Stimulated activated memory B cell treated with anti-CD40 and anti-IgM and Interleukin-4, amounts not matched to agents 10 μg/mL and 1 μg/mL and 100 μg/mL, for 72 hours (primary cell): ENCODE results near the gene SUPT4H1.
A peak's percentile ranks its signal among the peaks of the same experiment; 100 is the strongest.

Experiments used
- ATAC-seq: fragments of 150-1000 bp; cut with Tn5 transposase; 2 replicates; pipeline ENCODE4 v1.10.0; 2021
- H3K27ac Mint-ChIP-seq: one replicate; pipeline ENCODE4 v1.8.0; 2022; ENCODE audit warnings: mild to moderate bottlenecking, mixed read lengths
- H3K27me3 Mint-ChIP-seq: one replicate; pipeline ENCODE4 v1.8.0; 2022; ENCODE audit warnings: mixed read lengths
- H3K36me3 Mint-ChIP-seq: one replicate; pipeline ENCODE4 v1.8.0; 2022; ENCODE audit warnings: mixed read lengths
- H3K4me1 Mint-ChIP-seq: one replicate; pipeline ENCODE4 v1.8.0; 2022; ENCODE audit warnings: mixed read lengths
- H3K4me3 Mint-ChIP-seq: one replicate; pipeline ENCODE4 v1.8.0; 2022; ENCODE audit warnings: mild to moderate bottlenecking, moderate library complexity, mixed read lengths
- H3K9me3 Mint-ChIP-seq: one replicate; pipeline ENCODE4 v1.8.0; 2022; ENCODE audit warnings: mixed read lengths

The SUPT4H1 gene

GRCh38 chr17:58358408-58359172 lies 6.6 kb upstream of the SUPT4H1 start:
- no peak for ATAC-seq
- H3K4me1 Mint-ChIP-seq = no peaks in the 10 kb centered on the region
- no peaks in the 10 kb centered on the region for H3K9me3 Mint-ChIP-seq
- H3K36me3 Mint-ChIP-seq = no peaks in the 10 kb centered on the region
- H3K27me3 Mint-ChIP-seq = no peaks in the 10 kb centered on the region
- H3K27ac Mint-ChIP-seq = no peak overlapping the region
- no peak overlapping the region for H3K4me3 Mint-ChIP-seq

DNA sequence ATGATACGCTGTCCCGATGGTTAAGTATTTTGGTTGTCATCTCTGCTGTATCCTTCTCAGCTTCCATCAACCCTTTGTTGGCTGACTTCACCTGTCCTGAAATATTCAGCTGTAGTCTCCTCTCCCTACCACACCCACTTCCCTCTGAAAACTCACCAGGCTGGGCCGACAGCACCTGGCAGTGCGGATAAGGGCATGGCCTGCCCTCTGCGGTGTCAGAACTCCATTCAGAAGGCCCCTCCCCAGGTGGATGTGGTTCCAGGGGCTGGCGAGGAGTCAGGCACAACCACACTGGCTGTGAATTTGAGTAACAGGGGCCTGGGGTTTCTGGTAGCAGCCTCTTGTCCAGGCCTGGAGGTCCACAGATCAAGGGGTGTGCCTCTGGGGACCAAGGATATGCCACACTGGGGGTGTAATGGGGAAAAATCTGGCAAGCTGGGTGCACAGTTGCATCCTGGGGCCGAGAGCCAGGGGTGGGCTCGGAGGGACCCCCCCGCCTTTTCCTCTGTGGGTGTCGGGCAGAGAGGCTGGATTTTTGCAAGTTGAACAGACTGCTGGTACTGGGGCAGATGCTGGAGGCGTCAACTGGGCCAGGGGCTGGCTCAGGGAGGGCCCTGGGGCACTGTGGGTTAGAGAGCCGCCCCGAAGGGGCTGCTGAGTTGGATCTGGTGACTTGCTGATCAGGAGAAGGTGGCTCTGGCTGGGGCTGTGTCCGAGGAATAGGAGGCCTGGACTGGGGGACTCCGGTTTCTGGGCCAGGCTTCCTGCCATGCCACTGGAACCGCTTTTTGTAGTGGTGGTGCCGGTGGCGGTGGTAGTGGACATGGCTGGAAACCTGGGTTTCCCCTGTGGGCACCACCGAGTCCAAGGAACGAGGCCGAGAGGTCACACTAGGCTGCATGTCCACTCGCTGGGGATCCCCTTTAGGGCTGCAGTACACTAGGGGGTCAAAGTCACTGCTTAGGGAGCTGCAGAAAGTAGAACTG lies 5.6 kb upstream of the SUPT4H1 start:
- ATAC-seq = no peak
- Mint-ChIP-seq H3K27ac (no peak overlapping the region), H3K4me3 (no peak overlapping the region), H3K36me3 (no peaks in the 10 kb centered on the region), H3K27me3 (no peaks in the 10 kb centered on the region), H3K4me1 (peaks cover 9% of the 10 kb centered on the region), H3K9me3 (no peaks in the 10 kb centered on the region)

GRCh38 chr17:58356231-58356630 lies 4.2 kb upstream of the SUPT4H1 start:
- Mint-ChIP-seq H3K9me3 (no peaks in the 10 kb centered on the region), H3K27ac (no peak overlapping the region), H3K4me3 (no peak overlapping the region), H3K36me3 (peaks cover 9% of the 10 kb centered on the region), H3K27me3 (no peaks in the 10 kb centered on the region), H3K4me1 (peaks cover 18% of the 10 kb centered on the region)
- ATAC-seq = no peak

- Mint-ChIP-seq H3K4me1 (peaks cover 24% of the 10 kb centered on the region), H3K36me3 (peaks cover 12% of the 10 kb centered on the region), H3K27ac (no peak overlapping the region), H3K4me3 (no peak overlapping the region), H3K27me3 (no peaks in the 10 kb centered on the region), H3K9me3 (no peaks in the 10 kb centered on the region)
- no peak for ATAC-seq
These were observed 2.7 kb upstream of the SUPT4H1 start for GRCh38 chr17:58354541-58355216.

DNA sequence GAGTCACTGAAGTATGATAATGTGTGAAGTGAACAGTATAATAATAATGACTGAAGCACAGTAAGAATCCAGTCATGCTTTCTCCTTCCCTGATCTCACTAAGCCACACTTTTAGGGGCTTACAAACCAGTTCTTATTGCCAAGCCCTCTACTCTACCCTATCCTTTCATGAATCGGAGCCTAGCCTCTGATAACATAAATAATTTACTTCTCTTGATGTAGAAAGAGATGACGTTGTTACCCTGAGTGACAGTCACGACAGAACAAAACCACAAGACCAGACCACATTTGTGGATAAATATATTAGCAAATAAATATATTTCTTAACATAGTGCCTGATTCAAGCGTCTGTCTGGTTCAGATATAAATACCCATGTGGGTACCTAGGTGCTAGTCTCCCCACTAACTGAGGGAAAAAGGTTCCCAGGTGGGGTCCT lies 1.4 kb upstream of the SUPT4H1 start:
- Mint-ChIP-seq H3K36me3 (peaks cover 23% of the 10 kb centered on the region), H3K9me3 (no peaks in the 10 kb centered on the region), H3K27me3 (no peaks in the 10 kb centered on the region), H3K27ac (peak overlapping the region; percentile 95), H3K4me1 (peaks cover 35% of the 10 kb centered on the region), H3K4me3 (peak overlapping the region; percentile 100)
- ATAC-seq = no peak

DNA sequence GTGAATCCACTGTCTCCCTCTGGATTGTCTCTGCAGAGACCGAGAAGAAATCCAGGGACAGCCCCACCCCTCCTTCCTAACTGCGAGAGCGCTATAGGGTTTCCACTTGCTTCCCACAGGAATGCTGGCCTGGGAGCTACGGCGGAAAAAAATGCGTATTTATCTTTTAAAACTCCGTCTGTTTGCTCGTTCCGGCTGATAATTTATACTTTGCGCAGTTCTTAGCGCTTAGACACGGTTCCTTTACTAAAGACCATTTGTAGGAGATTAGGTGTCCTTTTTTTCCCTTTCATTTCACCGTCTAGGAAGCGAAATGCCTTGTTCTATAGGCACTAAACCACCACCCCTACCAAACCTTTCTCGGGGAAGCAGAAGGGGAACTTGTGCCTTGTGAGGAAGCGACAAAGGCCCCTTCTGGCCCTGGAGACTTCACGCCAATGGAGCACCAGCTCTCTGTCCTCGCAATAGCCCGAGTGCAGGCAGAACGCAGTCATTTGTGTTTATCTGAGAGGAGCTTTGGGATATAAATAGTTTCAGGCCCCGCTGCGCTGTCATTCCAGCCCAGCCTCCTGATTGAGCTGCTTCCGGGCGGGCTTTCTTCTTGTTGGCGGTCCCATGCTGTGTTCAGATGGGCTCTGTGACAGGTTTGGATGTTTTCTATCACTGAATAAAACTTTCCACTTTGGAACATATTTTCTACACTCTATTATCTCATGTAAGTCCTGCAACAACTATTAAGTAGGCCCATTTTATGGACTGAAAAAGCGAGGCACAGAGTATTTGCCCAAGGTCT lies 791 bp upstream of the SUPT4H1 start:
- peaks cover 38% of the 10 kb centered on the region for H3K4me1 Mint-ChIP-seq
- peak overlapping the region; percentile 100 for H3K4me3 Mint-ChIP-seq
- H3K9me3 Mint-ChIP-seq = no peaks in the 10 kb centered on the region
- H3K27me3 Mint-ChIP-seq = no peaks in the 10 kb centered on the region
- peak; percentile 41 for ATAC-seq
- H3K27ac Mint-ChIP-seq = peak overlapping the region; percentile 95
- peaks cover 29% of the 10 kb centered on the region for H3K36me3 Mint-ChIP-seq

DNA sequence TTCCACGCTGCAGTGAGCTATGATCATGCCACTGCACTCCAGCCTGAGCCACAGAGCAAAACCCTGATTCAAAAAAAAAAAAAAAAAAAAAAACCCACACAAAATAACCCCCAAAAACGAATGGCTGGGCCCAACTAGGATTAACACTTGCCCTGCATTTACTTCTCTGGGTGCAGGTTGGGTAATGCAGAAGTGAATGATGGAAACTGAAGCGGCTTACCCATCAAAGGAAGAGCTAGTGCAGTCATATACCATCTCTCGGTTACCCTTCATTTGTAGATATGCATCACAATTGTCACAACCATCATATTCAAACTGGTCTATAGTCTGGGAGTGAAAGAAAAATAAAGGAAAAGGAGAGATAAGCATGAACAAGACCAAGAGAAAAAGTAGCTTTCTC lies 819 bp downstream of the SUPT4H1 start:
- Mint-ChIP-seq H3K36me3 (peaks cover 45% of the 10 kb centered on the region), H3K4me1 (peaks cover 52% of the 10 kb centered on the region), H3K27me3 (no peaks in the 10 kb centered on the region), H3K4me3 (peak overlapping the region; percentile 100), H3K9me3 (no peaks in the 10 kb centered on the region), H3K27ac (peak overlapping the region; percentile 95)
- no peak for ATAC-seq

DNA sequence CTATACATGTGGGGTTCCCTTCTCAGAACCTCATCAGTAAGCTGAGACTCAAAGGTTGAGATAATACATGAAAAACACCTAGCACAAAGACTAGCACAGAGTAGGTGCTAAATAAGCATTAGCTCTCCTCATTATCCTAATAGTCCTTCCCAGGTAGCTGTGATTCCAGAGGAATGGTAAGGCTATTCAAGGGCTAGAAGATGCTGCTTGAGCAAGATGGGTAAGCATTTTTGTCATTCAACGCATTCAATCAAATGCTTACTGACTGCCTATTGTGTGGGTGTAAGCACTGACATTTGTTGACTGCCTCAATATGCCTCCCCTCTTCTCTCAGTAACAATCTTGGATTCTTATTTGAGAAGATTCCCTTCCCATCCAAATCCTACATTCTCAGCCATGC lies 4.0 kb downstream of the SUPT4H1 start:
- ATAC-seq = no peak
- H3K36me3 Mint-ChIP-seq = peaks cover 66% of the 10 kb centered on the region
- H3K27me3 Mint-ChIP-seq = no peaks in the 10 kb centered on the region
- H3K4me1 Mint-ChIP-seq = peaks cover 75% of the 10 kb centered on the region
- no peaks in the 10 kb centered on the region for H3K9me3 Mint-ChIP-seq
- H3K4me3 Mint-ChIP-seq = no peak overlapping the region
- H3K27ac Mint-ChIP-seq = peak overlapping the region; percentile 100

DNA sequence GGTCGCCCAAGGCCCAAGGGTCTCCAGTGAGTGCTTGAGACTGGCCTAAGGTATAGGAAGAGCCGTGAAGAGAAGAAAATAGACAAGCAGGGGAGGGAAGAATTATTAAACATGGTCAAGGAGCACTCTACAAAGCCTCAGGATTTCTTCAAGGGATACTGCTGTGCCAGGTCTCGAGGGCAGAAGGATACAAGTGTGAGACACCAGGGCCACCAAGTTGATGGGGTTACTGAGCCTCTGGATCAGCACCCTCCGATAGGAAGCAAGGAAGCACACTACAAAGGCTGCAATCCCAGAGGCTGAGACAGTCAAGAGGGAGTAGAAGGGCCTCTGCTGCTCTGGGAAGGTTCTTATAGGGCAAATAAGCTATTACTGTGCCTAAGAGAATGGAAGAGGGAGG lies 6.5 kb downstream of the SUPT4H1 start:
- H3K9me3 Mint-ChIP-seq = no peaks in the 10 kb centered on the region
- H3K27me3 Mint-ChIP-seq = no peaks in the 10 kb centered on the region
- H3K4me3 Mint-ChIP-seq = peak overlapping the region; percentile 76
- ATAC-seq = no peak
- peaks cover 80% of the 10 kb centered on the region for H3K4me1 Mint-ChIP-seq
- peaks cover 72% of the 10 kb centered on the region for H3K36me3 Mint-ChIP-seq
- H3K27ac Mint-ChIP-seq = peak overlapping the region; percentile 100

DNA sequence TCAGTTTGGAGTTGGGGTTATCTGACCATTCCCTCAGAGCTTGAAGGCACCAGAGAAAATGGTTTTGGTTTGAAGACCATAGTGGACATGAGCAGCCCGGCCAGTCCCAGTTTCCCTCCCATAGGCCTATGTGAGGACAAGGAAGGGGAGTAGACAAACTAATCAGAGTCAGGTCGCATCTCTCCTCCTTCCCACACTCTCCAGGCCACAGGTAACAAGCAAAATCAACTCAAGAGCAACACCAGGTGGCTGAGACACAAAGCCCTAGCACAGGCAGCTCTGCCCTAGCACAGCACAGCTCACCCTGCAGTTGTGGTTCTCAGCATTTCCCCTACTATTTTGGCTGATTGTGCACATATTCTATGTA lies 7.2 kb downstream of the SUPT4H1 start:
- H3K27ac Mint-ChIP-seq = peak overlapping the region; percentile 100
- H3K4me1 Mint-ChIP-seq = peaks cover 84% of the 10 kb centered on the region
- H3K4me3 Mint-ChIP-seq = peak overlapping the region; percentile 76
- ATAC-seq = peak; percentile 87
- H3K36me3 Mint-ChIP-seq = peaks cover 70% of the 10 kb centered on the region
- no peaks in the 10 kb centered on the region for H3K9me3 Mint-ChIP-seq
- H3K27me3 Mint-ChIP-seq = no peaks in the 10 kb centered on the region

GRCh38 chr17:58344047-58344790 lies 7.8 kb downstream of the SUPT4H1 start:
- Mint-ChIP-seq H3K9me3 (no peaks in the 10 kb centered on the region), H3K27me3 (no peaks in the 10 kb centered on the region), H3K4me1 (peaks cover 80% of the 10 kb centered on the region), H3K27ac (peak overlapping the region; percentile 100), H3K36me3 (peaks cover 68% of the 10 kb centered on the region), H3K4me3 (peak overlapping the region; percentile 76)
- peak; percentile 96 for ATAC-seq

DNA sequence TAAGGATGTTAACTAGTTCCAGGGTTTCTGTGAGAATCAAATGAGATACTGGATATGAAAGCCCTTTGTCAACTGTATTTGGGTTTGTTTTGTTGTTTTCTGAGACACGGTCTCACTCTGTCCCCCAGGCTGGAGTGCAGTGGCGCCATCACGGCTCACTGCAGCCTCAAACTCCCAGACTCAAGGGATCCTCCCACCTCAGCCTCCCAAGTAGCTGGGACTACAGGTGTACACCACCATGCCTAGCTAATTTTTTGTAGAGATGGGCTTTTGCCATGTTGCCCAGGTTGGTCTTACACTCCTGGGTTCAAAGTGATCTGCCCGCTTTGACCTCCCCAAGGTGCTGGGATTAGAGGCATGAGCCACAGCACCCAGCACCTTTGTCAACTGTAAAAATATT lies 8.9 kb downstream of the SUPT4H1 start:
- peaks cover 82% of the 10 kb centered on the region for H3K4me1 Mint-ChIP-seq
- H3K27me3 Mint-ChIP-seq = no peaks in the 10 kb centered on the region
- no peak for ATAC-seq
- H3K9me3 Mint-ChIP-seq = no peaks in the 10 kb centered on the region
- H3K36me3 Mint-ChIP-seq = peaks cover 60% of the 10 kb centered on the region
- H3K4me3 Mint-ChIP-seq = peak overlapping the region; percentile 76
- peak overlapping the region; percentile 100 for H3K27ac Mint-ChIP-seq

DNA sequence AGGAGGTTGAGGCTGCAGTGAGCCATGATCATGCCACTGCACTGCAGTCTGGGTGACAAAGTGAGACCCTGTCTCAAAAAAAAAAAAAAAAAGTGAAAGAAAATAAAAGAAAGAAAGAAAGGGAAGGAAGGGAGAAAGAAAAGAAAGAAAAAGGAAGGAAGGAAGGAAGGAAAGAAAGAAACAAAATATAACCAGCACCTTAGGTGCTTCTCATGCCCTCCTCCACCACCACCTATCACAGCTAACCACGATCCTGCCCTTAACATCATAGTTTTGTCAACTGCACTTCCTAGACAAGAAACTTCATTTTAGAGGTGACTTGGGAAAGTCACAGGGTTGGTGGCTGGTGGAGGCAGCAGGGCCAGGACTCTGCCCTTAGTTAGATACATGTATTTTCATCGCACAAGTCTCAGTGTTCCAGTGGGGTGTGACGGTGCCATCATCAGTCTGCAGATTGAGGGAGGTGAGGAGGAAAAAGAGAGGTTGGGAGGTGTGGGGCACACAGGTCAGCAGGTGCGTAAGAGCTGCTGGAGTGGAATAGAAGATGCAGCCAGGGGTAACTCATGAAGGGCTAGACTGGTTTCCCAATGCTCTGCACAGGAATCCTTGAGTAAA lies 10.0 kb downstream of the SUPT4H1 start:
- peaks cover 48% of the 10 kb centered on the region for H3K36me3 Mint-ChIP-seq
- H3K4me1 Mint-ChIP-seq = peaks cover 87% of the 10 kb centered on the region
- peak overlapping the region; percentile 100 for H3K27ac Mint-ChIP-seq
- H3K9me3 Mint-ChIP-seq = no peaks in the 10 kb centered on the region
- H3K4me3 Mint-ChIP-seq = peak overlapping the region; percentile 79
- no peaks in the 10 kb centered on the region for H3K27me3 Mint-ChIP-seq
- ATAC-seq = no peak
